HG02938 (cell line): ENCODE measurements around the gene FEZF1.

ENCODE experiments used
- ATAC-seq: cut with Tn5 transposase; IDR thresholded peaks from one replicate; pipeline ENCODE4 v1.9.1; 2021; ENCODE audit warnings: mild to moderate bottlenecking, moderate library complexity; ENCODE audit not compliant: unreplicated experiment

FEZF1 gene

DNA sequence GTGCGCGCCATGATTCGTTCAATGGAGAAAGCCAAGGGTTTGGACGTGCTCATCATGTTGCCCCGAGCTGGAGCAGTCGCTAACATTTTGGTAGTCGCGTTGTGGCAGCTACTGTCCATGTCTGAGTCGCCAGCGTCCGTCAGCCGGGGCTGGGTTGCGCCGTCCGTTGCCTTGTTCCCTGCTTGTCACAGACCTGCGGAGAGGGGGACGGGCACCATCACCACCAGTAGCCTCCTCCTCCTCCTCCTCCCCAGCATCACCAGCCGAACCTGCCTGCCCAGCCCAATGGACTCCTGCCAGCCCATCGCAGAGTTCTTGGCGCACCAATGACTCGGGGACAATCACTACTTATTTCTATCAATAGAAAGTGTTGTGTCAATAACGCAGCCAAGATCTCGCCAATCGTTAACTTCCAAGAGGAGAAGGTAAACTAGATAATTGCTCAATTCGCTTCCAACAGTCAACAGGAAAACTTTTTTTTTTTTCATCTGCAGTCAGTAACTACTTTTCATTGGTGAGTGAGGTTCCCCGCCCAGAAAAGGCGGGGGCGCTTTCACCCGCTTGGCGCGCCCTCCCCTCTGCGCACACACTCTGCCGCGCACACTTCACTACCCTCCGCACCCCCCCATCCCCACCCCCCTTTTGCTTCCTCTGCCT lies at the start of gene FEZF1:
Gene FEZF1, minus strand, starts transcription at position 432 of the 657 bp plus-strand sequence. Its CDS starts 313 bp downstream, at position 119.
- no peak for ATAC-seq

DNA sequence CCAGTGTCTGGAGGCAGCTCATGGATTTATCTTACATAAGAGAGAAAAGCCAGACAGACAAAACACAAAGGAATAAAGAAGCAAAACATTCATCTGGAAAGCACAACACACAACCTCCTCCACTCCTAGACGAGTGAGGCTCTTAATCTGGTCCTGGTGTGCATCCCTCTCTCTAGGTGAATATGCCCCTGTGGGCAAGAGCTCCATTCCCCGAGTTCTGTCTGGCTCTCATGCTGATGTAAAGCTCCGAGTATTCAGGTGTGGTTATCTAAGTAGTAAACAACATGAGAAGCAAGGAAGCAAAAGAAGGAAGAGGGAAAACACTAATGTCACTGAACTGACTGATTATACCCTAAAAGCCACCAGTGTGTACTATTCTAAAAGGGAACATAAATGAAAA lies 47.9 kb upstream of the FEZF1 start:
- ATAC-seq, result no peak

DNA sequence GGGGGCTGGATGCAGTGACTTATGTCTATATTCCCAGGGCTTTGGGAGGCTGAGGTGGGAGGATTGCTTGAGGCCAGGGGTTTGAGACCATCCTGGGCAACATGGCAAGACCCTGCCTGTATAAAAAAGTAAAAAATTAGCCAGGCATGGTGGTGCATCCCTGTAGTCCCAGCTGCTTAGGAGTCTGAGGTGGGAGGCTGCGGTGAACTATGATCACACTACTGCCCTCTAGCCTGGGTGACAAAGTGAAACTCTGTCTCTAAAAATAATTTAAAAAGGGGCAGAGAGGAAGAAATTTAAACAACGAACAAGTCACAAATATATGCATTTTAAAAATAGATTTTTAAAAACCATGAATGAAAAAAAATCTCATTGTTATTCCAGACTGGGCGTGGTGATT lies 46.2 kb upstream of the FEZF1 start:
- ATAC-seq, result no peak

DNA sequence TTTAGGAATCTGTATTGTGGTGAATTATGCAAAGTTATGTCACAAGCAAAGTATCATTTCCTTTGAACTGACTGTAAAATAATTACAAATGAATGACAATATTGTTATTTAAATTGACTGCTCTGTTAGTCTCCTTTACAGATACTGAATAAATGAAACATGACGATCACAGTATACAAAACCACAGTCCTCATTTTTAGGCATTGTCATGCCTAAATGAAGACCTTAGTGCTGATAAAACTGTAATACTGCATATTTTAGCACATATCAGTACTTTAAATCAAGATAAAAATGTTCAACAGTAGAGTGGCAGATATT lies 39.7 kb upstream of the FEZF1 start:
- ATAC-seq, result no peak

DNA sequence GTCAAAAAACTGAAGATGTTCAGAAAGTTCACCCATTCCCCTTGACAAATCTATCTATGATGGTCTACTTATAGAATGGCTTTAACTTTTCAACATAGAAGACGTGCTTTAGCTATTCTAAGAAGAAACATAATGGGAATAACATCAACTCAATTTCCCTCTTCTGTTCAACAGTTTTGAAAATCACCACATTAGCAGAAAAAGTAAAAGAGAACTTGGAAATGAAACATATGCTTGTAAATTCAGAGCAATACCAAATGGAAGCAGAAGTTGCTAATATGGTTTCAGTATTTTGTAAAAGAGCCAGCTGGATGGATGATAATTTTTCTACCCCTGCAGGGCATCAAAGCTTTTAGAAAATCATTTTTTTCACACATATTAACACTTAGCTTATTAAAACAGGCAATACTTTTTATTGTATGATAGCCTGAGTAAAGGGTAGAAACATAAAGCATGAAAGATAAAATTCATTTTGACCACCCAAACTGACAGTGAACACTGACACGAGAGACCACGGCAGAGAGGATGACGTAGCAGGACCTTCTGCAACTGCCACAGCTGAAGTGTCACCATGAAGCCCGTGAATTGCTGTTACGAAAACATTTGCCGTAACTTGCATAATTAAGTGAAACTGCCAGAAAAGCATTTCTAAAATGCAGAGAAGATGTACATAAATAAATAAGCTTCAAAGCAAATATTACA lies 39.2 kb upstream of the FEZF1 start:
- ATAC-seq, result no peak

DNA sequence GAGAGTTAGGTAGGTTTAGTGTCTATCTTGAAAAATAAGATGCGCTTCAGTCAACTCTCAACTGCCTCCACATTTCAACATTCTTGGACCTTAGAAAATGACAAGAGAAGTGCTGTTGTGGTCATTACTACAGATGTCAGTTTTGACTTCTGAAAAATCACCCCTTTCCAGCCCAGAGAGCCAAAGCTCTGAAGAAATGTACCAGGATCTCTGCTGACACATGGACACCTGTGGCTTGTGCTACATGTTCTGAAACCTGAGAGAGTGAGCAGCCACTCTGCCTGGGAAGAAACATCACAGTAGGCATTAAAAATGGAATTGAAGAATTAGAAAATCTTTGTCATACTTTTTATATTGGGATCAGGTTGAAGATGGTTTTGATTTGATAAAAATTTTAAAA lies 35.9 kb upstream of the FEZF1 start:
- no peak for ATAC-seq

DNA sequence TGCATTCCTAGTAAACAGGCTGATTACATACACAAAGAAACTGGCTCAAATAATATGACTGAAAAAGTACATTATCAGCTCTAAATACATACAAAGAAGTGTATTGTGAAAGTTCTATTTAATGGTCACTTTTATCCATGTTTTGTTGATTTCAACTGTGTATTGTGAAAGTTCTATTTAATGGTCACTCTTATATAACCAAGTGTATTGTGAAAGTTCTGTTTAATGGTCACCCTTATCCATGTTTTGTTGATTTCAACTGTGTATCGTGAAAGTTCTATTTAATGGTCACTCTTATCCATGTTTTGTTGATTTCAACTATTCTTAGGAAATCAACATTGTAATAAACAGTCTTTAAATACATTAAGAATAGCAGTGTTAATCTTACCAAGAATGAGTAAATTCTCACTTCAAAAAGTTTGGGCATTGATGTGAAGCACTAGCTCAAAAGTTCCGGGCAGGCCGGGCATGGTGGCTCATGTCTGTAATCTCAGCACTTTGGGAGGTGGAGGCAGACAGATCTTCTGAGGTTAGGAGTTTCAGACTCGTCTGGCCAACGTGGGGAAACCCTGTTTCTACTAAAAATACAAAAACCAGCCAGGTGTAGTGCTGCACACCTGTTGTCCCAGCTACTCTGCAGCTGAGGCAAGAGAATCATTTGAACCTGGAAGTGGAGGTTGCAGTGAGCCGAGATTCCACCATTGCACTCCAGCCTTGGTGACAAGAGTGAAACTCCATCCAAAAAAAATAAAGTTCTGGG lies 34.8 kb upstream of the FEZF1 start:
- no peak for ATAC-seq

DNA sequence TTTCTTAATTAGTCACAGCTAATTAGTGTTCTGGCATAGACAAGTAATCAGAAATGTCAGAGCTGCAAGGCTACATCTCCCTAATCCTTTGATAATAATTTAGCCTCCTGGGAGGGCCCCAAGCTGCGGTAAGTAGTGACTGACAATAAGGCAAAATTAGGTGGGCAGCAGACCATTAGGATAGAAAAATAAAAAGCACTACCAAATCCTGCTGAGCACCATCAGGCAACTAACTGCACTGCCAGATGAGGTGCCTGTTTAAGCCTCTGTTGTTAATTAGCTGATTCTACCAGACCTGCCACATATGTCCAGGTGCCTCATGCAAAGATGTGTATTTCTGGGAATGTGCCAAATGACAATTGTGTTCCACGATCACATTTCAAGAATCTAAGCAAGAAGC lies 32.5 kb upstream of the FEZF1 start:
- no peak for ATAC-seq

DNA sequence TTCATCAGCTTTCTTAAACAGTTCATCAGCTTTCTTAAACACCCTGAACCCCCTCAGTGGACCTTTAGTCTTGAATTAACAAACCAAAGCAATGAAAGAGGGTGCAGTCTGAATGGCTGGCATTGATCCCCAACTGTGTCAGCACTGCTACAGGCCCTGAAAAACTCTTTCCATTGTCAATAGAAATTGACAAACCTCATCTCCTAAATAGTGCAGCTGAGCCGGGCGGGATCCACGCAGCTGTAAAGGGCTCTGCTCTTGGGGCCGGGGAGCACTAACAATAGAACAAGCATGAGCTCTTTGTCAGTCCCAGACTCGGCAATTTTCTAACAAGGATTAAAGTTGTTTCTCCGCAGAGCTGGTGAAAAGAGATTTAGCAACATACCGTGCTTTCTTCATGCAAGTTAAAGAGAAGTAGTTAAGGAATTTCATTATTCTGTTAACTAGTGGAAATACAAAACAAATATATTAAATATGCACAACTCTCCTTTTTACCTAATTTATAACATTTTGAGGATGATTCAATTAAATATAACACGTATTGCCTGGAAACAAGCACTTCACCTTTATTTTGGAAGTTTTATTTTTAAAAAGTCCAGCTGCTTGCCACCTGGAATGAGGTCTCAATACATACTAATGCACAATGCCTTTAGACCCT lies 24.7 kb upstream of the FEZF1 start:
- no peak for ATAC-seq

DNA sequence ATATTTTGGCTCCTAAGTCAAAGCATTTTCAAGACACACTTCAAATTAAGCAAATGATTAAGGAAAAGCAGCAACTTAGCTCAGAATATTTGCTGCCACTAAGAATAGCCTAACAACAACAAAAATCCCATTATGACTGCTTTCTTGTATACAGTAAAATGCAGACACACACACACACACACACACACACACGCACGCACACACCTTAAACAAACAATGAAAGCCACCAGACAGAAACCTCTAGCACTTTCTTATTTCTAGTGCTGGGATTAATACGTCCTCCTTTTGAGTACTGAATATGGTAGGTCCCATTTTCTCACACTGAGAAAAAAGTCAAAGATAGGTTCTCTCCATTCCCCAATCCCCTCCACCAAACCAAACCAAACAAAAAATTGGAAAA lies 23.4 kb upstream of the FEZF1 start:
- no peak for ATAC-seq

DNA sequence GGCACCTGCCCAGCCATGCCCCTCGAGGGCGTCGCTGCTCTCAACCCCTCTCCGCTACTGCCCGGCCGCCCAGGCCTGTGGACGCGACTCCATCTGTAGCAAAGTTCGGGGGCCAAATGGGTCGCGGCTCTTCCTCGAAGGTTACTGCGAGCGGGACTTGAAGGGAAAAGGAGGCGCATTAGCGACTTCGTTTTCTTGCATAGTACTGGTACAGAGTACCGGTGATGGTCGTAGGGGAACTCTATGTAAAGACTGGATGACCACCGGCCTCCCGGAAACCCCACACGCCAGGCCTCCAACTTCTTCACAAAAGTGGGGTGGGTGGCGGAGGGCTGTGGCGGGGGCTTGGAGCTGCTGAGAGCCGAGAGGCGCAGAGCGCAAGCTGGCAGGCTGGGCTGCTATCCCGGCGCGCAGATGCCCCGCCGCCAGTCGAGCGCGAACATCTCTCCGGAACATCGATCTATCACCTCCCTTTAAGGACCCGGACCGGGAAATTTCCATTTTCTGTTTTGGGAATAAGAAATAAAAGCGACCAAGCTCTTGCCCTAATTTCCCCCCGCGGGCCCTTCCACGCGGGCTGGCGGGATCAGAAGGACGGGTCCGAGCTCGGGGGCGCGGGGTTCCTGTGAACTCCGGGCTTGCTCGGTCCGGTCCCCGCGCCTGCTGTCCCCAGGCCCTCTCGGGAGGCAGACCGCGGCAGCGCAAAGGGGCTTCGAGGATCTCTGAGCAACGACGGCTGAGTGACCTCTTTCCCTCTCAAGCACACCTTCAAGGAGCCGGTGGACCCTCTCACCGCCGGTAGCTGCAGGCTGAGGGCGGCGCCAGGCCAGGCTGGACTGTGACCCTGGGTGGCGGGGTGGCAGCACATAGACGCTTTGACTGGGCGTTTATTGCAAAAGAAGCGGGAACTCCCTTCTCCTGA lies 12.2 kb upstream of the FEZF1 start:
- no peak for ATAC-seq

DNA sequence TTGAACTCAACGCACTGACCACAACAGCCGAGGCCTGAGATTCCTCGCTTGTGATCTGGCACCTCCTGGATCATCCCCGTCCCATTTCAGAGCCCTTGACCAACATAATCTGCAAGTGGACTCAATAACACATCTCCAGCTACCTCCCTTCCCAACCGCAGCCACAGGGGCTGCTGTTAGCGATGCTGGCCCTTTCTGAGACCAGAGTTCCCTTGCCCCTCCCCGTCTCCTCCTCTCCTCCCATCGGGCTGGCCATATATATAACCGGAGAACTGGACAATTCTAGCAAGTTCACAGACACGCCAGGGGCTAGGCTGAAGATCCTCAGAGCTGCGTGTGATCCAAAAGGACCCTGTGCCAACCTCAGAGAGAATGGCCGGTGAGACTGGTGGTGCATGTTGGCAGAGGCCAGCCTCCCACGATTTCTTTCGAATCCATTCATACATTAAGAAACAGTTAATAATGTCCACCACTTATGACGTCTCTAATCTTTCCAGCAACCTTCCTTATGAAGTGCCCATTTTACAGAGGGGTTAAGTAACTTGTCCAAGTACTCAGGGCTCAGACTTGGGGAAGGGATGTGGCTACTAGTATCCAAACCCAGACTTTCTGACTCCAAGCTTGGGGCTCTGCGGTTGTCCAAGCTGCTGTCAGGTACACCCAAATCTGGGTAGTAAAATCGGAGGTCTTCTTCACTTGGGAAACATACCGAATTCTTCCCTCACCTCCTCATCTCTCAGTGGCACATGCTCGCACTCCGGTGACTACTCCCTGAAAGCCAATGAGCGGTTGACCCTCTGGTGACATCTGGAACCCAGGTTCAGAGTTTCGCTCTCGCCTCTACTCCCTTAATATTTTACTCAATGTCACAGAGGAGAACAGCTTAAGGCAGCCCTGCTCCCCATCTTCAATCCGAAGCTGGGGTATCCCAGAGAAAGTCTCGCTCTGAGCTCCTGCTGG lies 11.2 kb upstream of the FEZF1 start:
- no peak for ATAC-seq

DNA sequence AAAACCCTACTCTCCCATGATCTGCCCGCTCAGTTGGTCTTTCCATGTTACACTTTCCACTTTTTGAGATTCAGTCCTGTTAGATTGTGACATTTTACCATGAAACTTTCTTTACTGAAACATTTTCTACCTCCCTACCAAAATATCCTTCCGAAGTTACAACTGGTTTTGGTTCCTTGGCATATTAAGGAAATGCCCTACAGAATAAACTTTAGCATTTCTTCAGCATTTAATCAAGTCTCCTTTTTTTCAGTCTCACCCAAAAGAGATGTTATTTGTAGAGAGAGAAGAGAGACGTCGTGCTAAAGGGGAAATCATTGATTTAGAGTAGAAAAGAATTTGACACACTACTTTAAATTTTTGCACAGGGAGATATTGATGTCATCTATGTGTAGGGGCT lies 9.7 kb upstream of the FEZF1 start:
- ATAC-seq, result no peak

DNA sequence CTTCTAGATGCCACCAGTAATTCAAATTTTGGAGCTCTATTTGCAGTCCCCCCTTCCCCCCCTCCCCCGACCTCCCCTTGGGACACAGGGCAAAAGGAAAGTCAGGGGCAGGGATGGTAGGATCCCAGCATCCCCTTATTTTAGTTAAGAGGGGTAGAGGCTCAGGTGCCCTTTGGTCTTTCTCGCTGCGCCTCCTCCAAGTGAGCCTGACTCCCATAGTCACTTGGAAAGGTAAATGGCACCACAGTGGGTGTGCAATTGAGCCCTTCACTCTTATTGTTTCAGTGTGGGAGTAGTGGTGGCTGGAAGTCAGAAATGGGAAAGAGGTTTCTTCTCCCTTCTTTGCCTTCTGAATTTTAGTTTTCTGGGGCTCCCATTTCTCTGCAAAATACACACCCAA lies 8.2 kb upstream of the FEZF1 start:
- ATAC-seq, result no peak

DNA sequence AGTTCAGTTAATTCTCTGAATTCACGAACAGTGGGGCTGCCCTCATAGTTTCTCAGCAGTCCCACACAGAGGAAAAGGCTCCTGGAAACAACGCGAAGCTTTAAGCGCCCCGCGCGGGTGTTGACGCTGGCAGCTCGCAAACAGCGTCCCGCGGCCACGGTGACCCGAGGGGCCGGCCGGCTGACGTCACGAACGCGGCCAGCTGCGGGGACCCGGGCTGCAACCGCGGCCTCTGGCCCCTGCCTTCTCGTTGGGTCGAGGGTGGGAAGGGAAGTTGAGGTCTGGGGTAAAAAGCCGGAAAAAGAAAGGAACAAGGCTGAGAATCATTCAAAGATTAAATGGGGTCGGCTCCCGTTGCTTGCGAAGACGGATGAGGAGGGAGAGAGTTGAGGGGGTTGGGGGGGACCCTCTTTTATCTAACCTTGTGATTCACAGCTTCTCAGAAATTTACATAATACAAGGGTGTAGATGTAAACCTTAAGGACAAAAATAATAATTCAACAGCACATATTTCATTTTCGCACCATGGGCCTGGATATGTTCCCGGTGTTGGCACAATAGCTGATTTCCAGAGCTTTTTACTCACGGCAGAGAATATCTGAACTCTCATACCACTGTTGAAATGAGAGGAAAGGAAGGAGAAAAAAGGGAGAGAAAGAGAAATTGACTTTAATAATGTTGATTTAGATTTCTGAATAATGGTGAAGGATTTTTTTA lies 7.3 kb upstream of the FEZF1 start:
- ATAC-seq, result no peak

DNA sequence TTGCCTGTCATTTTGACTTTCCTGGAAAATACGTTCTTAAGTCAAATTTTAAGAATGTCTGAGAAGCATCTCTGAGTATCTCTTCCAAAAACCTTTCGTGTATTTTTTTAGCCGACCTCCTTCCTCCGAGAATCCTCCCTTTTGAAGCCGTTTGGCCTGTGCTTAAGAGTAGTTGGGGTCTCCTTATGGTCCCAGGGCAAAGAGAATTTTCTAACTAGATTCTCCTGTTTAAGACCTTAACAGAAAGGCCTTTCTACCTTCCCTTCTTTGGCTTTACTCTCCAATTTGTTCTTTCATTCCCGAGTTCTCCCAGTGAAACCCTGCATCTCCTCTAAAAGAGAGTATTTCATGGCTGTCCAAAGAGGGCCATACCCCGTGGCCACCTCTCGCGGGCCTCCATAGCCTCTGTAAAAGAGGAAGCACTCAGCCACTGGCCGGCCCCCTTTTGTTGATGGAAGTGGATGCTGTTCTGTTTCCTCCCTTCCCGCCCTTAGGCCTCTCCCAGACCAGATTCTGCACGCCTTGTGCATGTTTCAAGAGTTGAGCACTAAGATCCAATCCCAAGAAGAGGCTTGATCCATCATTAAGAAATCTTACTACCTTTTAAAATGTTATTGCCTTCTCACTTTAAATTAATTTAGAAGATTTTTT lies 6.6 kb upstream of the FEZF1 start:
- ATAC-seq, result no peak

DNA sequence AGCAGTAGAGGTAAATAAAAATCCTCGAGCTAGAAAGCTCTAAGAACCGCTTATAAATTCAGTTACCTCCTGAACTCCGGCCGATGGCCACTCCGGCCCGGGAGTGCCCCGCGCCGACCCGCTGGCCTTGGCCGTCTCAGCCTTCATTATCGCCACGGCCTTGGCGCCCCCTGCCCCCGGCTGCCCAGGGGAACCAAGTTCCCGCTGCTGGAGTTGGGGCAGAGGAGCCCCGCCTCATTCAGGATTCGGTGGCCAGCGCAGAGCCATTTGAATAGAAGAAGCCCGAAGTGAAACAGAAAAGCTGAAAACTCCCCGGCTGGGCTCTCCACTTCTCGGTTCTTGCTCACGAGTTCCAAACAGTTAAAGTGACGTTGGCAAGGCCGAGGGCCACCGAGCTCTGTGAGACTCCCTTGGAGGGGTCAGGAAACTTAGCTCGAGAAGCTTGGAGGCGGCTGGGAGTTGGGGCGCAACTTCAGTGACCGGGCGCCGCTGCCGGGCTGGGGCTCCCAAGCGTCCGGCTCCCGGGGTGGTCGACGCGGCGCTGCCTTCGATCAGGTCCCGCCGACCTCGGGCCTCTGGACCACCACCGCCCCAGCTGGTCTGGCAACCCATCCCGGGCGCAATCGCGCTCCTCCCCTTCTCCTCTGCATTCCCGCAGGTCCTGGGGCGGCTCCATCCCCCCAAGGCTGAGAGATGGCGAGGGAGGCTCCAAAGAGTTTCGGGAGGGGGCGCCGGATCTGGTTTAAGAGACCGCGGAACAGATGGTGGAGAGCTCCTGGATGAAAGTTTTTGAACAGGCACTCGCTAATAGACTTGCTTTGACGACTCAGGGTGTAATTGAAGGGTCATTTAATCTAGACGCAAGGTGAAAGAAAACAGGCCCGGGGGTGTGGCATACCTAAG lies 5.8 kb upstream of the FEZF1 start:
- peak; percentile 51 for ATAC-seq
